HCT116 (cell line): Measurements from ENCODE around the gene SNX15. TPM values are rescaled to one million over a fixed set of nuclear protein-coding genes. Genes with fewer than 3 reads are reported as not detected.

Experiments
- ATAC-seq: fragments of 200-7000 bp; cut with Tn5 transposase; 2 replicates; pipeline ENCODE4 v1.9.1; 2020; ENCODE audit warnings: mild to moderate bottlenecking, moderate library complexity
- BruUV-seq: library from RNA; stranded (reverse); fragments of 400-500 nt; replicated peaks from 2 replicates; lab custom pipeline; 2021; lab: Mats Ljungman, UMichigan
- CTCF ChIA-PET: fragments of 300-600 bp; sonication (Branson Sonifier 250); formaldehyde crosslinking; loops from one replicate; lab custom pipeline; 2021; ENCODE audit warnings: antibody characterized with exemption; lab: Charles Lee
- POLR2A ChIA-PET: fragments of 300-600, 350-600 bp; sonication (Branson Sonifier 250); formaldehyde crosslinking; loops from one replicate; lab custom pipeline; 2021; ENCODE audit warnings: antibody characterized with exemption; lab: Charles Lee
- RAD21 ChIA-PET, 2 experiments: fragments of 300-600 bp; sonication (Branson Sonifier 250); formaldehyde crosslinking; loops; one replicate each; lab custom pipeline; 2023; ENCODE audit warnings: low total read pairs in 2 of 2; ENCODE audit not compliant: uncharacterized antibody in 2 of 2, unreplicated experiment in 2 of 2, low non-redundant PET in 1 of 2; lab: Charles Lee
- DNase-seq: peaks from one replicate; pipeline ENCODE4 v3.0.0-alpha.2; 2010; ENCODE audit warnings: low read depth, low spot score
- H2AFZ ChIP-seq: fragments of 200-600 bp; shearing (Covaris generic), sonication (generic); 2 replicates; pipeline ENCODE4 v1.6.1; 2017; ENCODE audit warnings: low read depth, mixed run types, mixed read lengths, antibody characterized with exemption, low read length; ENCODE audit not compliant: poor library complexity, severe bottlenecking
- H3K27ac ChIP-seq: 2 replicates; pipeline ENCODE4 v1.5.1; 2012; ENCODE audit warnings: low read depth, low read length
- H3K27me3 ChIP-seq: fragments of 200-600 bp; sonication (generic); 2 replicates; pipeline ENCODE4 v1.6.1; 2016; ENCODE audit warnings: mixed run types, low read length, mixed read lengths; ENCODE audit not compliant: insufficient read depth
- H3K36me3 ChIP-seq, 2 experiments: fragments of 200-500 bp in 1 of 2; fragments of 200-600 bp in 1 of 2; sonication (Bioruptor generic) in 1 of 2; sonication (generic) in 1 of 2; 2 replicates each; pipeline versions ENCODE4 v1.5.1 to v1.6.1; 2014 to 2016; ENCODE audit warnings: low read length in 2 of 2, inconsistent platforms in 1 of 2, mixed read lengths in 1 of 2, mixed run types in 1 of 2; ENCODE audit not compliant: insufficient read depth in 2 of 2, control insufficient read depth in 1 of 2
- H3K4me1 ChIP-seq, 2 experiments: fragments of 200-600 bp in 1 of 2; sonication (generic) in 1 of 2; 2 replicates each; pipeline versions ENCODE4 v1.5.1 to v1.6.1; 2012 to 2017; ENCODE audit warnings: low read length in 2 of 2, inconsistent platforms in 1 of 2, mild to moderate bottlenecking in 1 of 2, mixed read lengths in 1 of 2, mixed run types in 1 of 2, moderate library complexity in 1 of 2; ENCODE audit not compliant: insufficient read depth in 2 of 2, control insufficient read depth in 1 of 2
- H3K4me2 ChIP-seq: fragments of 200-600 bp; sonication (generic); 2 replicates; pipeline ENCODE4 v1.6.1; 2017; ENCODE audit warnings: mixed run types, low read length, mixed read lengths
- H3K4me3 ChIP-seq, 2 experiments: fragments of 200-600 bp in 1 of 2; sonication (generic) in 1 of 2; replicated peaks in 1 of 2; 2 replicates each; pipeline ENCODE4 v1.5.1; 2011 to 2016; ENCODE audit warnings: low read length in 2 of 2, control low read depth in 1 of 2, low read depth in 1 of 2, mild to moderate bottlenecking in 1 of 2, mixed read lengths in 1 of 2, mixed run types in 1 of 2
- H3K79me2 ChIP-seq: fragments of 200-600 bp; sonication (generic); 2 replicates; pipeline ENCODE4 v1.6.1; 2017; ENCODE audit warnings: mild to moderate bottlenecking, mixed run types, low read length, moderate library complexity, mixed read lengths; ENCODE audit not compliant: insufficient read depth
- H3K9ac ChIP-seq: fragments of 200-600 bp; sonication (generic); 2 replicates; pipeline ENCODE4 v1.6.1; 2016; ENCODE audit warnings: low read length, mixed read lengths
- H3K9me2 ChIP-seq: fragments of 200-600 bp; sonication (generic), shearing (Covaris generic); 2 replicates; pipeline ENCODE4 v1.6.1; 2017; ENCODE audit warnings: mixed run types, mild to moderate bottlenecking, moderate library complexity; ENCODE audit not compliant: insufficient read depth
- H3K9me3 ChIP-seq, 2 experiments: fragments of 200-500 bp in 1 of 2; fragments of 200-600 bp in 1 of 2; sonication (Bioruptor generic) in 1 of 2; sonication (generic) in 1 of 2; 2 replicates each; pipeline ENCODE4 v1.6.1; 2014 to 2017; ENCODE audit warnings: low read length in 2 of 2, mixed read lengths in 2 of 2, inconsistent platforms in 1 of 2, low read depth in 1 of 2, mild to moderate bottlenecking in 1 of 2, mixed run types in 1 of 2, moderate library complexity in 1 of 2; ENCODE audit not compliant: control insufficient read depth in 1 of 2, insufficient read depth in 1 of 2
- H4K20me1 ChIP-seq: fragments of 200-600 bp; sonication (generic), shearing (Covaris generic); 2 replicates; pipeline ENCODE4 v1.6.1; 2017; ENCODE audit warnings: mixed run types, mild to moderate bottlenecking, moderate library complexity; ENCODE audit not compliant: insufficient read depth
- FOSL1 ChIP-seq: IDR thresholded peaks from 2 replicates; pipeline ENCODE4 v1.6.1; 2012; ENCODE audit warnings: low read depth
- JUND ChIP-seq: IDR thresholded peaks from 2 replicates; pipeline ENCODE4 v1.6.1; 2012
- POLR2AphosphoS5 ChIP-seq: IDR thresholded peaks from 2 replicates; pipeline ENCODE4 v1.6.1; 2011; ENCODE audit warnings: mild to moderate bottlenecking, low read depth, low read length, moderate library complexity
- SIN3A ChIP-seq: IDR thresholded peaks from 2 replicates; pipeline ENCODE4 v1.6.1; 2012; ENCODE audit warnings: low read depth
- SRF ChIP-seq: IDR thresholded peaks from 2 replicates; pipeline ENCODE4 v1.6.1; 2012; ENCODE audit warnings: low read depth
- ZFX ChIP-seq: fragments of 450-650 bp; IDR thresholded peaks from 2 replicates; pipeline ENCODE4 v1.6.1; 2017
- ZNF274 ChIP-seq: fragments of 200-500 bp; sonication (Bioruptor generic); IDR thresholded peaks from 2 replicates; pipeline ENCODE4 v1.6.1; 2014; ENCODE audit warnings: mild to moderate bottlenecking, low read depth, low read length, inconsistent platforms
- intact Hi-C: fragments of 100-400 bp; cut with micrococcal nuclease; formaldehyde crosslinking; loops from 2 replicates; pipeline ENCODE4 v1.10.0; 2022
- total RNA-seq: library from RNA; stranded (reverse); gene quantifications from one replicate; pipeline ENCODE4 v1.2.1, GENCODE V29; 2021; ENCODE audit not compliant: unreplicated experiment
- TF ChIP-seq, protein P1 (sequence below): IDR thresholded peaks from 2 replicates; pipeline ENCODE4 v1.6.1; 2012
- TF ChIP-seq, protein P2 (sequence below): IDR thresholded peaks from 2 replicates; pipeline ENCODE4 v1.6.1; 2012; ENCODE audit warnings: low read depth
- TF ChIP-seq, protein P3 (sequence below): IDR thresholded peaks from 2 replicates; pipeline ENCODE4 v1.6.1; 2012

Gene SNX15
- total RNA-seq, 1 experiment from 2014 or later: 16.8 TPM

DNA sequence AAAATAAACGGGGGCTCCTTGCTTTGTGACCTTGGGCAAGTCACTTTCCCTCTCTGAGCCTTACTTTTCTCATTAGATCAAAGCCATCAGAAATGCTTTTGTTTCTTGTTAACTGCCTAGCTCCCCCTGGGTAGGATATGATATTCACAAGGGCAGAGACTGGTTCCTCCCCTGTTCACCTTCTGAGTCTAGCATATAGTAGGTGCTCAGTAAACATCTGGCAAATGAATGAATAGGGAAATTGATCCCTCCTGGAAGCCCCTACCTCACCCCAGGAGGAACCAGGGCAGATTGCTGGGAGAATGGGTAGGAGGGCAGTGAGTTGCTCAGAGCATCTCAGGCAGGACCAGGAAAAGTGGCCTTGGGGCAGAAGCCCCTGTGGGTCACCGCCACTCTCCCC lies 7.2 kb downstream of the SNX15 start:
- DNase-seq (no peak), ATAC-seq (no peak)
- no TSS peak for BruUV-seq
- H3K4me3 ChIP-seq: no peak overlapping the region
- TF ChIP-seq SIN3A (no peak), ZNF274 (no peak), ZFX (no peak), JUND (no peak), FOSL1 (no peak), POLR2AphosphoS5 (no peak), SRF (no peak)
- TF ChIP-seq, protein P1, sequence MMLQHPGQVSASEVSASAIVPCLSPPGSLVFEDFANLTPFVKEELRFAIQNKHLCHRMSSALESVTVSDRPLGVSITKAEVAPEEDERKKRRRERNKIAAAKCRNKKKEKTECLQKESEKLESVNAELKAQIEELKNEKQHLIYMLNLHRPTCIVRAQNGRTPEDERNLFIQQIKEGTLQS: no peak
- TF ChIP-seq, protein P2, sequence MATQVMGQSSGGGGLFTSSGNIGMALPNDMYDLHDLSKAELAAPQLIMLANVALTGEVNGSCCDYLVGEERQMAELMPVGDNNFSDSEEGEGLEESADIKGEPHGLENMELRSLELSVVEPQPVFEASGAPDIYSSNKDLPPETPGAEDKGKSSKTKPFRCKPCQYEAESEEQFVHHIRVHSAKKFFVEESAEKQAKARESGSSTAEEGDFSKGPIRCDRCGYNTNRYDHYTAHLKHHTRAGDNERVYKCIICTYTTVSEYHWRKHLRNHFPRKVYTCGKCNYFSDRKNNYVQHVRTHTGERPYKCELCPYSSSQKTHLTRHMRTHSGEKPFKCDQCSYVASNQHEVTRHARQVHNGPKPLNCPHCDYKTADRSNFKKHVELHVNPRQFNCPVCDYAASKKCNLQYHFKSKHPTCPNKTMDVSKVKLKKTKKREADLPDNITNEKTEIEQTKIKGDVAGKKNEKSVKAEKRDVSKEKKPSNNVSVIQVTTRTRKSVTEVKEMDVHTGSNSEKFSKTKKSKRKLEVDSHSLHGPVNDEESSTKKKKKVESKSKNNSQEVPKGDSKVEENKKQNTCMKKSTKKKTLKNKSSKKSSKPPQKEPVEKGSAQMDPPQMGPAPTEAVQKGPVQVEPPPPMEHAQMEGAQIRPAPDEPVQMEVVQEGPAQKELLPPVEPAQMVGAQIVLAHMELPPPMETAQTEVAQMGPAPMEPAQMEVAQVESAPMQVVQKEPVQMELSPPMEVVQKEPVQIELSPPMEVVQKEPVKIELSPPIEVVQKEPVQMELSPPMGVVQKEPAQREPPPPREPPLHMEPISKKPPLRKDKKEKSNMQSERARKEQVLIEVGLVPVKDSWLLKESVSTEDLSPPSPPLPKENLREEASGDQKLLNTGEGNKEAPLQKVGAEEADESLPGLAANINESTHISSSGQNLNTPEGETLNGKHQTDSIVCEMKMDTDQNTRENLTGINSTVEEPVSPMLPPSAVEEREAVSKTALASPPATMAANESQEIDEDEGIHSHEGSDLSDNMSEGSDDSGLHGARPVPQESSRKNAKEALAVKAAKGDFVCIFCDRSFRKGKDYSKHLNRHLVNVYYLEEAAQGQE: no peak
- TF ChIP-seq, protein P3, sequence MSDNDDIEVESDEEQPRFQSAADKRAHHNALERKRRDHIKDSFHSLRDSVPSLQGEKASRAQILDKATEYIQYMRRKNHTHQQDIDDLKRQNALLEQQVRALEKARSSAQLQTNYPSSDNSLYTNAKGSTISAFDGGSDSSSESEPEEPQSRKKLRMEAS: no peak
- H2AFZ ChIP-seq: no peak overlapping the region
- H3K9me3 ChIP-seq: no peaks in the 10 kb centered on the region
- no peak overlapping the region for H3K4me2 ChIP-seq
- no peaks in the 10 kb centered on the region for H4K20me1 ChIP-seq
- intact Hi-C loops: no loop called here
- no peaks in the 10 kb centered on the region for H3K9me2 ChIP-seq
- no peak overlapping the region for H3K9ac ChIP-seq
- no peaks in the 10 kb centered on the region for H3K79me2 ChIP-seq
- H3K27ac ChIP-seq: no peak overlapping the region
- POLR2A ChIA-PET: no interaction called here
- RAD21 ChIA-PET: no interaction called here
- H3K27me3 ChIP-seq: no peaks in the 10 kb centered on the region
- CTCF ChIA-PET: no interaction called here
- H3K4me1 ChIP-seq: peaks cover 3 to 5% of the 10 kb centered on the region in 2 experiments; a peak in 3 of 4 replicates
- no peaks in the 10 kb centered on the region for H3K36me3 ChIP-seq
